Muscle layer of colon (tissue), 2 donors: ENCODE data around the gene FASTK.
A peak's percentile ranks its signal among the peaks of the same experiment; 100 is the strongest.

Experiments
- H3K27ac ChIP-seq: one replicate; pipeline ENCODE4 v1.7.0; 2013; ENCODE audit warnings: low read depth, mild to moderate bottlenecking, low read length, moderate library complexity
- H3K27me3 ChIP-seq, 2 donors: one replicate each; pipeline ENCODE4 v1.7.0; 2013; ENCODE audit warnings: low read length in 2 of 2, mild to moderate bottlenecking in 2 of 2; ENCODE audit not compliant: insufficient read depth in 2 of 2, control insufficient read depth in 1 of 2
- H3K36me3 ChIP-seq: one replicate; pipeline ENCODE4 v1.7.0; 2013; ENCODE audit warnings: mild to moderate bottlenecking, low read length; ENCODE audit not compliant: insufficient read depth
- H3K4me1 ChIP-seq: one replicate; pipeline ENCODE4 v1.7.0; 2013; ENCODE audit warnings: mild to moderate bottlenecking, low read length; ENCODE audit not compliant: insufficient read depth
- H3K4me3 ChIP-seq, 2 donors: one replicate each; pipeline ENCODE4 v1.7.0; 2013; ENCODE audit warnings: low read length in 2 of 2, low read depth in 1 of 2, mild to moderate bottlenecking in 1 of 2, moderate library complexity in 1 of 2
- H3K9ac ChIP-seq: one replicate; pipeline ENCODE4 v1.7.0; 2013; ENCODE audit warnings: low read length
- H3K9me3 ChIP-seq: one replicate; pipeline ENCODE4 v1.7.0; 2013; ENCODE audit warnings: mild to moderate bottlenecking, low read length
- donor health status: abdominal sarcoma.
- donor health status: Adenocarcinoma of cecum.

FASTK gene

GRCh38 chr7:151083071-151083823 is 2.6 kb upstream of the FASTK start, which contains the start of gene TMUB1:
TSS of gene TMUB1 (minus strand) at chr7:151083493. CDS start at chr7:151082563, 930 bp downstream.
- peaks cover 48% of the 10 kb centered on the region for H3K4me1 ChIP-seq
- no peaks in the 10 kb centered on the region for H3K27me3 ChIP-seq
- peak within 1 kb of the TSS; percentile 91 for H3K27ac ChIP-seq
- H3K36me3 ChIP-seq: no peaks in the 10 kb centered on the region
- H3K9me3 ChIP-seq: no peaks in the 10 kb centered on the region
- H3K9ac ChIP-seq: peak within 1 kb of the TSS; percentile 80
- peak within 1 kb of the TSS; percentile 65 to 84 for H3K4me3 ChIP-seq

- H3K9ac ChIP-seq: peak overlapping the region; percentile 80
- H3K4me3 ChIP-seq: peak overlapping the region; percentile 65 to 84
- H3K27ac ChIP-seq: peak overlapping the region; percentile 91
- H3K36me3 ChIP-seq: no peaks in the 10 kb centered on the region
- H3K9me3 ChIP-seq: no peaks in the 10 kb centered on the region
- H3K27me3 ChIP-seq: no peaks in the 10 kb centered on the region
- peaks cover 50% of the 10 kb centered on the region for H3K4me1 ChIP-seq
Measured at GRCh38 chr7:151082141-151083070, 1.8 kb upstream of the FASTK start.

- no peaks in the 10 kb centered on the region for H3K9me3 ChIP-seq
- H3K27ac ChIP-seq: peak overlapping the region; percentile 91
- peak overlapping the region; percentile 74 for H3K9ac ChIP-seq
- peak overlapping the region; percentile 9 to 65 for H3K4me3 ChIP-seq
- peaks cover 53% of the 10 kb centered on the region for H3K4me1 ChIP-seq
- no peaks in the 10 kb centered on the region for H3K27me3 ChIP-seq
- H3K36me3 ChIP-seq: peaks cover under 1% of the 10 kb centered on the region
Measured at GRCh38 chr7:151081170-151082101, 827 bp upstream of the FASTK start.

GRCh38 chr7:151080067-151080521 is 515 bp downstream of the FASTK start:
- no peaks in the 10 kb centered on the region for H3K9me3 ChIP-seq
- H3K4me3 ChIP-seq: peak overlapping the region; percentile 77 to 85
- no peaks in the 10 kb centered on the region for H3K27me3 ChIP-seq
- H3K36me3 ChIP-seq: peaks cover 14% of the 10 kb centered on the region
- H3K27ac ChIP-seq: peak overlapping the region; percentile 91
- peak overlapping the region; percentile 58 for H3K9ac ChIP-seq
- peaks cover 45% of the 10 kb centered on the region for H3K4me1 ChIP-seq

- H3K36me3 ChIP-seq: peaks cover 22% of the 10 kb centered on the region
- peaks cover 44% of the 10 kb centered on the region for H3K4me1 ChIP-seq
- no peaks in the 10 kb centered on the region for H3K27me3 ChIP-seq
- peak overlapping the region; percentile 77 to 85 for H3K4me3 ChIP-seq
- peak overlapping the region; percentile 58 for H3K9ac ChIP-seq
- H3K27ac ChIP-seq: peak overlapping the region; percentile 91
- no peaks in the 10 kb centered on the region for H3K9me3 ChIP-seq
Measured at GRCh38 chr7:151079199-151079910, 1.3 kb downstream of the FASTK start.

GRCh38 chr7:151078233-151079040 is 2.2 kb downstream of the FASTK start:
- Histone ChIP-seq H3K27ac (peak overlapping the region; percentile 24), H3K9ac (no peak overlapping the region), H3K4me1 (peaks cover 44% of the 10 kb centered on the region), H3K36me3 (peaks cover 29% of the 10 kb centered on the region), H3K4me3 (no peak overlapping the region), H3K27me3 (no peaks in the 10 kb centered on the region), H3K9me3 (no peaks in the 10 kb centered on the region)

GRCh38 chr7:151077705-151078232 is 2.8 kb downstream of the FASTK start:
- no peaks in the 10 kb centered on the region for H3K27me3 ChIP-seq
- peaks cover 29% of the 10 kb centered on the region for H3K36me3 ChIP-seq
- peak overlapping the region; percentile 24 for H3K27ac ChIP-seq

GRCh38 chr7:151076863-151077704 is 3.5 kb downstream of the FASTK start:
- no peak overlapping the region for H3K4me3 ChIP-seq
- peaks cover 36% of the 10 kb centered on the region for H3K4me1 ChIP-seq
- peaks cover 32% of the 10 kb centered on the region for H3K36me3 ChIP-seq
- H3K27ac ChIP-seq: peak overlapping the region; percentile 24
- no peaks in the 10 kb centered on the region for H3K27me3 ChIP-seq
- no peak overlapping the region for H3K9ac ChIP-seq
- no peaks in the 10 kb centered on the region for H3K9me3 ChIP-seq

More at GRCh38 chr7:151077705-151078232, 2.8 kb downstream of the FASTK start:
- Histone ChIP-seq H3K4me1 (peaks cover 43% of the 10 kb centered on the region), H3K4me3 (no peak overlapping the region), H3K9me3 (no peaks in the 10 kb centered on the region), H3K9ac (no peak overlapping the region)

- H3K27me3 ChIP-seq: no peaks in the 10 kb centered on the region
- H3K9me3 ChIP-seq: no peaks in the 10 kb centered on the region
- H3K27ac ChIP-seq: no peak overlapping the region
- peaks cover 40% of the 10 kb centered on the region for H3K36me3 ChIP-seq
- H3K9ac ChIP-seq: no peak overlapping the region
- H3K4me1 ChIP-seq: peaks cover 28% of the 10 kb centered on the region
- no peak overlapping the region for H3K4me3 ChIP-seq
Measured at GRCh38 chr7:151075978-151076426, 4.6 kb downstream of the FASTK start.
